Measurements from ENCODE around the gene CELF2.

The CELF2 gene

GRCh38 chr10:11249152-11249807 is 231.6 kb downstream of the CELF2 start:
- no peak for TF ChIP-seq CTCF (IDR thresholded peaks at IDR 0.05)

- TF ChIP-seq CTCF (IDR thresholded peaks at IDR 0.05), result no peak
Measured at GRCh38 chr10:11249808-11250195, 232.1 kb downstream of the CELF2 start.

GRCh38 chr10:11250304-11250703 is 232.6 kb downstream of the CELF2 start:
- TF ChIP-seq CTCF (IDR thresholded peaks at IDR 0.05), result no peak

- no peak for TF ChIP-seq CTCF (IDR thresholded peaks at IDR 0.05)
Measured at GRCh38 chr10:11252887-11253286, 235.2 kb downstream of the CELF2 start.

- no peak for TF ChIP-seq CTCF (IDR thresholded peaks at IDR 0.05)
Measured at GRCh38 chr10:11253385-11254002, 235.8 kb downstream of the CELF2 start.

- no peak for TF ChIP-seq CTCF (IDR thresholded peaks at IDR 0.05)
Measured at GRCh38 chr10:11255156-11255555, 237.5 kb downstream of the CELF2 start.

GRCh38 chr10:11255796-11256444 is 238.2 kb downstream of the CELF2 start:
- TF ChIP-seq CTCF (IDR thresholded peaks at IDR 0.05), result no peak

Data from LNCAP (cell line).